Ovary (tissue), 3 donors: Measurements from ENCODE around the gene LIPK.
"Not testable (repeated sequence)": the region's sequence is repeated elsewhere in the genome, so short reads cannot be mapped to it uniquely, and the experiment has no call there.

Experiments
- POLR2A ChIP-seq: fragments of 450-650 bp; IDR thresholded peaks from one replicate; pipeline ENCODE4 v1.6.1; 2017; ENCODE audit warnings: antibody characterized with exemption, mild to moderate bottlenecking, moderate library complexity
- TF ChIP-seq, protein P1 (sequence below), 3 donors: fragments of 450-650 bp in 2 of 3; fragments of 200-600 bp in 1 of 3; IDR thresholded peaks; one replicate each; pipeline versions ENCODE4 v1.5.1 to v1.8.0; 2016 to 2022; ENCODE audit warnings: antibody characterized with exemption in 3 of 3, mild to moderate bottlenecking in 1 of 3
- donor health status: DM: no; HTN: no; CAD: no.

DNA sequence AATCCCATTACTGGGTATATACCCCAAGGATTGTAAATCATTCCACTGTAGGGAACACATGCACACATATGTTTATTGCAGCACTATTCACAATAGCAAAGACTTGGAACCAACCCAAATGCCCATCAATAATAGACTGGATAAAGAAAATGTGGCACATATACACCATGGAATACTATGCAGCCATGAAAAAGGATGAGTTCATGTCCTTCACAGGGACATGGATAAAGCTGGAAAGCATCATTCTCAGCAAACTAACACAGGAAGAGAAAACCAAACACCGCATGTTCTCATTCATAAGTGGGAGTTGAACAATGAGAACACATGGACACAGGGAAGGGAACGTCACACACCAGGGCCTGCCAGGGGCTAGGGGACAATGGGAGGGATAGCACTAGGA, 42.9 kb upstream of the LIPK start:
- TF ChIP-seq, protein P1, sequence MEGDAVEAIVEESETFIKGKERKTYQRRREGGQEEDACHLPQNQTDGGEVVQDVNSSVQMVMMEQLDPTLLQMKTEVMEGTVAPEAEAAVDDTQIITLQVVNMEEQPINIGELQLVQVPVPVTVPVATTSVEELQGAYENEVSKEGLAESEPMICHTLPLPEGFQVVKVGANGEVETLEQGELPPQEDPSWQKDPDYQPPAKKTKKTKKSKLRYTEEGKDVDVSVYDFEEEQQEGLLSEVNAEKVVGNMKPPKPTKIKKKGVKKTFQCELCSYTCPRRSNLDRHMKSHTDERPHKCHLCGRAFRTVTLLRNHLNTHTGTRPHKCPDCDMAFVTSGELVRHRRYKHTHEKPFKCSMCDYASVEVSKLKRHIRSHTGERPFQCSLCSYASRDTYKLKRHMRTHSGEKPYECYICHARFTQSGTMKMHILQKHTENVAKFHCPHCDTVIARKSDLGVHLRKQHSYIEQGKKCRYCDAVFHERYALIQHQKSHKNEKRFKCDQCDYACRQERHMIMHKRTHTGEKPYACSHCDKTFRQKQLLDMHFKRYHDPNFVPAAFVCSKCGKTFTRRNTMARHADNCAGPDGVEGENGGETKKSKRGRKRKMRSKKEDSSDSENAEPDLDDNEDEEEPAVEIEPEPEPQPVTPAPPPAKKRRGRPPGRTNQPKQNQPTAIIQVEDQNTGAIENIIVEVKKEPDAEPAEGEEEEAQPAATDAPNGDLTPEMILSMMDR (IDR thresholded peaks at IDR 0.05): not testable (repeated sequence)
- not testable (repeated sequence) for TF ChIP-seq POLR2A
